K562 (cell line): ENCODE results near the gene STOX2. TPM values are rescaled to one million over a fixed set of nuclear protein-coding genes. Genes with fewer than 3 reads are reported as not detected.

Experiments used
- ATAC-seq: fragments of 200-7000 bp; cut with Tn5 transposase; 3 replicates; pipeline ENCODE4 v1.9.1; 2020; ENCODE audit warnings: moderate library complexity
- BruUV-seq: library from RNA; stranded (reverse); fragments of 400-500 nt; replicated peaks from 2 replicates; lab custom pipeline; 2021; lab: Mats Ljungman, UMichigan
- CTCF ChIA-PET: fragments of 300-600 bp; formaldehyde crosslinking; extraction: SDS; loops from one replicate; lab custom pipeline; 2021; ENCODE audit warnings: low intra/inter-chr PET ratio; lab: Yijun Ruan, JAX
- POLR2A ChIA-PET: fragments of 300-600, 350-650 bp; sonication (Branson Sonifier 250); formaldehyde crosslinking; extraction: SDS; loops from one replicate; lab custom pipeline; 2021; ENCODE audit warnings: antibody characterized with exemption, inconsistent platforms; lab: Yijun Ruan, JAX
- DNase-seq, 4 experiments: peaks; one replicate each; pipeline versions ENCODE4 v3.0.0 to v3.0.0-alpha.2; 2011 to 2018; ENCODE audit warnings: low spot score in 3 of 4, mixed read lengths in 3 of 4; ENCODE audit errors: extremely low read depth in 1 of 4
- FAIRE-seq: peaks from 2 replicates; lab custom pipeline; 2011; peaks lifted over from hg19 to GRCh38; lab: Jason Lieb, UNC
- H2AFZ ChIP-seq: 2 replicates; pipeline ENCODE4 v1.6.0; 2011; ENCODE audit warnings: low read depth, low read length, control low read depth, inconsistent platforms
- H3K27ac ChIP-seq: fragments of 200-600 bp; 3 replicates; pipeline ENCODE4 v1.8.0; 2011; ENCODE audit warnings: low read depth, mild to moderate bottlenecking, control low read depth, inconsistent platforms, low read length, moderate library complexity, mixed read lengths; ENCODE audit errors: extremely low read depth
- H3K27me3 ChIP-seq, 2 experiments: fragments of 300-600 bp in 1 of 2; 2 replicates in 1 of 2; 3 replicates in 1 of 2; pipeline versions ENCODE4 v1.6.0 to v1.8.0; 2011; ENCODE audit warnings: inconsistent platforms in 2 of 2, low read length in 2 of 2, mild to moderate bottlenecking in 1 of 2, mixed read lengths in 1 of 2, moderate library complexity in 1 of 2; ENCODE audit not compliant: control insufficient read depth in 2 of 2, insufficient read depth in 2 of 2
- H3K36me3 ChIP-seq: fragments of 300-600 bp; 3 replicates; pipeline ENCODE4 v1.8.0; 2011; ENCODE audit warnings: mild to moderate bottlenecking, low read length, inconsistent platforms; ENCODE audit not compliant: control insufficient read depth, insufficient read depth
- H3K4me1 ChIP-seq, 2 experiments: fragments of 200-600 bp in 1 of 2; replicated peaks in 1 of 2; 2 replicates in 1 of 2; 3 replicates in 1 of 2; pipeline versions ENCODE4 v1.5.1 to v1.8.0; 2011; ENCODE audit warnings: inconsistent platforms in 2 of 2, low read length in 2 of 2, mild to moderate bottlenecking in 1 of 2, mixed read lengths in 1 of 2, moderate library complexity in 1 of 2; ENCODE audit not compliant: control insufficient read depth in 2 of 2, insufficient read depth in 2 of 2
- H3K4me2 ChIP-seq: 2 replicates; pipeline ENCODE4 v1.6.1; 2011; ENCODE audit warnings: low read length, control low read depth, inconsistent platforms, mixed read lengths; ENCODE audit not compliant: insufficient read depth
- H3K4me3 ChIP-seq: fragments of 200-600 bp; sonication (generic), shearing (Covaris generic); 2 replicates; pipeline ENCODE4 v1.5.1; 2016; ENCODE audit warnings: control low read depth, inconsistent platforms
- H3K79me2 ChIP-seq: fragments of 200-600 bp; 3 replicates; pipeline ENCODE4 v1.8.0; 2011; ENCODE audit warnings: low read length, inconsistent platforms; ENCODE audit not compliant: control insufficient read depth, insufficient read depth
- H3K9ac ChIP-seq, 2 experiments: 2 replicates each; pipeline versions ENCODE4 v1.6.0 to v1.6.1; 2011; ENCODE audit warnings: low read depth in 2 of 2, low read length in 2 of 2, control low read depth in 1 of 2, inconsistent platforms in 1 of 2, mild to moderate bottlenecking in 1 of 2, mixed read lengths in 1 of 2; ENCODE audit not compliant: insufficient read depth in 1 of 2
- H3K9me1 ChIP-seq: one replicate; pipeline ENCODE4 v1.6.0; 2011; ENCODE audit warnings: inconsistent platforms, mild to moderate bottlenecking, low read length, moderate library complexity; ENCODE audit not compliant: control insufficient read depth, insufficient read depth
- H3K9me3 ChIP-seq: replicated peaks from 2 replicates; pipeline ENCODE4 v1.5.1; 2011; ENCODE audit warnings: low read depth, low read length, inconsistent platforms; ENCODE audit not compliant: control insufficient read depth, insufficient read depth
- H4K20me1 ChIP-seq: replicated peaks from 2 replicates; pipeline ENCODE4 v1.6.1; 2011; ENCODE audit warnings: low read length, inconsistent platforms, mixed read lengths; ENCODE audit not compliant: control insufficient read depth, insufficient read depth
- BMI1 ChIP-seq: fragments of 150-350 bp; IDR thresholded peaks from 2 replicates; pipeline ENCODE4 v1.6.1; 2014; ENCODE audit warnings: low read length
- BRD4 ChIP-seq: fragments of 200-600 bp; sonication (generic); IDR thresholded peaks from 2 replicates; pipeline ENCODE4 v1.6.1; 2017; ENCODE audit warnings: inconsistent platforms
- CEBPG ChIP-seq, 3 experiments: fragments of 200-800 bp in 1 of 3; sonication (Bioruptor generic) in 1 of 3; sonication (generic) in 1 of 3; formaldehyde crosslinking in 1 of 3; IDR thresholded peaks in 2 of 3; conservative IDR thresholded peaks in 1 of 3; 2 replicates each; pipeline versions ENCODE4 v1.6.1 to v1.8.0; 2016 to 2022; ENCODE audit warnings: missing compliant biosample characterization in 2 of 3, missing genetic modification characterization in 2 of 3, mild to moderate bottlenecking in 1 of 3, missing genetic modification reagents in 1 of 3
- ETS2 ChIP-seq: IDR thresholded peaks from 2 replicates; pipeline ENCODE4 v1.6.1; 2016; ENCODE audit warnings: borderline replicate concordance, missing genetic modification characterization, mild to moderate bottlenecking, moderate library complexity, missing compliant biosample characterization; ENCODE audit not compliant: poor library complexity, severe bottlenecking
- FIP1L1 ChIP-seq: fragments of 200-400 bp; formaldehyde crosslinking; IDR thresholded peaks from 2 replicates; pipeline ENCODE4 v1.6.1; 2018; ENCODE audit warnings: mild to moderate bottlenecking, low read depth, low read length; ENCODE audit not compliant: poor library complexity, severe bottlenecking
- GMEB1 ChIP-seq: fragments of 250-450 bp; sonication (Bioruptor Pico); IDR thresholded peaks from 2 replicates; pipeline ENCODE4 v1.4.0; 2020; ENCODE audit warnings: mild to moderate bottlenecking
- HDAC2 ChIP-seq: fragments of 450-650 bp; IDR thresholded peaks from 2 replicates; pipeline ENCODE4 v1.6.1; 2016; ENCODE audit warnings: mild to moderate bottlenecking
- HDGF ChIP-seq: fragments of 450-650 bp; IDR thresholded peaks from 2 replicates; pipeline ENCODE4 v1.6.1; 2016
- IRF9 ChIP-seq: fragments of 450-650 bp; IDR thresholded peaks from 2 replicates; pipeline ENCODE4 v1.6.1; 2016; ENCODE audit warnings: missing biosample characterization, missing genetic modification characterization
- MEIS2 ChIP-seq: fragments of 450-650 bp; IDR thresholded peaks from 2 replicates; pipeline ENCODE4 v1.6.1; 2014; ENCODE audit warnings: mild to moderate bottlenecking; ENCODE audit not compliant: partially characterized antibody
- MXD1 ChIP-seq: fragments of 250-450 bp; sonication (Bioruptor Pico); IDR thresholded peaks from 2 replicates; pipeline ENCODE4 v1.8.0; 2021; ENCODE audit warnings: borderline replicate concordance, mild to moderate bottlenecking, moderate library complexity; ENCODE audit not compliant: poor library complexity, severe bottlenecking
- NR4A1 ChIP-seq, 2 experiments: fragments of 250-450 bp in 1 of 2; fragments of 450-650 bp in 1 of 2; sonication (Bioruptor Pico) in 1 of 2; IDR thresholded peaks; 2 replicates each; pipeline versions ENCODE4 v1.4.0 to v1.6.1; 2016 to 2020; ENCODE audit warnings: mild to moderate bottlenecking in 2 of 2, missing compliant biosample characterization in 1 of 2, missing genetic modification characterization in 1 of 2, moderate library complexity in 1 of 2
- ZNF263 ChIP-seq: sonication (generic); formaldehyde crosslinking; IDR thresholded peaks from 2 replicates; pipeline ENCODE4 v1.8.0; 2022; ENCODE audit warnings: mild to moderate bottlenecking, missing genetic modification reagents, borderline replicate concordance
- in situ Hi-C: fragments of 300-500 bp; cut with MboI; formaldehyde crosslinking; loops from 4 replicates; pipeline ENCODE4 v1.15.0; 2018; ENCODE audit warnings: inconsistent platforms, mixed read lengths
- intact Hi-C: fragments of 100-400 bp; cut with micrococcal nuclease; formaldehyde crosslinking; loops from 2 replicates; pipeline ENCODE4 v1.14.2; 2022
- polyA plus RNA-seq, 8 experiments: library from polyadenylated mRNA; depleted of rRNA in 4 of 8; stranded (reverse) in 5 of 8; unstranded in 3 of 8; fragments of >200 nt; fragmentation: Nextera tagmentation in 2 of 8; fragmentation: Illumina TruSeq in 1 of 8; extraction: Ambion mirVana in 2 of 8; extraction: Trizol in 1 of 8; gene quantifications; 2 replicates each; pipeline versions ENCODE4 v1.2.1 to v1.2.3, GENCODE V29; 2011 to 2014; ENCODE audit warnings: inconsistent platforms in 1 of 8, missing spikeins in 1 of 8
- total RNA-seq, 7 experiments: library from RNA; depleted of rRNA in 6 of 7; stranded (reverse); fragments of >200 nt in 6 of 7; fragmentation: Illumina TruSeq in 2 of 7; extraction: Trizol in 2 of 7; gene quantifications; 2 replicates each; pipeline versions ENCODE4 v1.2.1 to v1.2.3, GENCODE V29; 2011 to 2021; ENCODE audit warnings: low replicate concordance in 1 of 7

Gene STOX2
- total and polyA plus RNA-seq, 9 of the 15 experiments (the other 6 are each of a cell fraction or from before 2014, with no cell fraction given) = not detected

- ATAC-seq (no peak), FAIRE-seq (no peak), DNase-seq (no peak)
- H3K36me3 ChIP-seq = no peaks in the 10 kb centered on the region
- no peaks in the 10 kb centered on the region; the same call in 1 of the 2 replicates for H4K20me1 ChIP-seq
- H3K4me1 ChIP-seq = peaks cover 0 to 19% of the 10 kb centered on the region in 2 experiments; a peak in 2 of 5 replicates
- H3K9me3 ChIP-seq = no peaks in the 10 kb centered on the region
- in situ Hi-C loops (no loop called here), intact Hi-C loops (no loop called here)
- no TSS peak for BruUV-seq
- H2AFZ ChIP-seq = no peak overlapping the region
- H3K4me2 ChIP-seq = no peak overlapping the region
- peaks cover 12 to 49% of the 10 kb centered on the region in 2 experiments; a peak in 4 of 5 replicates for H3K27me3 ChIP-seq
- no peaks in the 10 kb centered on the region for H3K9me1 ChIP-seq
- POLR2A ChIA-PET = no interaction called here
- H3K9ac ChIP-seq = no peak overlapping the region
- CTCF ChIA-PET = no interaction called here
- no peak overlapping the region for H3K27ac ChIP-seq
- H3K4me3 ChIP-seq = no peak overlapping the region
- no peaks in the 10 kb centered on the region for H3K79me2 ChIP-seq
- TF ChIP-seq HDAC2 (no peak), BMI1 (no peak), MEIS2 (no peak), FIP1L1 (no peak), HDGF (no peak), BRD4 (no peak), NR4A1 (CRISPR knock-in tag; IDR thresholded peaks at IDR 0.05) (no peak), NR4A1 (tag; IDR thresholded peaks at IDR 0.05) (no peak), MXD1 (CRISPR knock-in tag) (no peak), IRF9 (no peak), GMEB1 (no peak), ZNF263 (CRISPR knock-in tag) (no peak), CEBPG (CRISPR knock-in tag; IDR thresholded peaks at IDR 0.05) (no peak), CEBPG (tag; conservative IDR thresholded peaks at IDR 0.05 in 1 of 2, IDR thresholded peaks at IDR 0.05 in 1 of 2) (no peak), ETS2 (tag) (no peak)
These were observed 4.1 kb downstream of the STOX2 start for GRCh38 chr4:183909187-183909586.
